ENCODE results near the gene SLC5A8.
"Not testable (repeated sequence)": the region's sequence is repeated elsewhere in the genome, so short reads cannot be mapped to it uniquely, and the experiment has no call there.

Gene SLC5A8

GRCh38 chr12:101168001-101168400 lies 42.0 kb downstream of the SLC5A8 start:
- DNase-seq (ENCODE audit: low read depth), result no peak

- no peak for DNase-seq (ENCODE audit: low read depth)
These were observed 43.2 kb downstream of the SLC5A8 start for GRCh38 chr12:101166866-101167265.

GRCh38 chr12:101165319-101165718 lies 44.7 kb downstream of the SLC5A8 start:
- DNase-seq (ENCODE audit: low read depth), result no peak

GRCh38 chr12:101145777-101146431 lies 64.1 kb downstream of the SLC5A8 start:
- DNase-seq (ENCODE audit: low read depth), result not testable (repeated sequence)

GRCh38 chr12:101127521-101128219 lies 82.4 kb downstream of the SLC5A8 start:
- no peak for DNase-seq (ENCODE audit: low read depth)

- no peak for DNase-seq (ENCODE audit: low read depth)
These were observed 92.2 kb downstream of the SLC5A8 start for GRCh38 chr12:101117842-101118241.

- no peak for DNase-seq (ENCODE audit: low read depth)
These were observed 93.1 kb downstream of the SLC5A8 start for GRCh38 chr12:101116911-101117310.

GRCh38 chr12:101115326-101115725 lies 94.7 kb downstream of the SLC5A8 start:
- DNase-seq (ENCODE audit: low read depth), result no peak

- no peak for DNase-seq (ENCODE audit: low read depth)
These were observed 98.6 kb downstream of the SLC5A8 start for GRCh38 chr12:101111441-101111840.

GRCh38 chr12:101110866-101111265 lies 99.2 kb downstream of the SLC5A8 start:
- no peak for DNase-seq (ENCODE audit: low read depth)

- no peak for DNase-seq (ENCODE audit: low read depth)
These were observed 101.9 kb downstream of the SLC5A8 start for GRCh38 chr12:101108130-101108529.

- DNase-seq (ENCODE audit: low read depth), result no peak
These were observed 102.8 kb downstream of the SLC5A8 start for GRCh38 chr12:101107032-101107763.
